ENCODE data around the gene SORCS3.

GRCh38 chr10:104873161-104873560 is 232.1 kb downstream of the SORCS3 start:
- TF ChIP-seq, protein P1, sequence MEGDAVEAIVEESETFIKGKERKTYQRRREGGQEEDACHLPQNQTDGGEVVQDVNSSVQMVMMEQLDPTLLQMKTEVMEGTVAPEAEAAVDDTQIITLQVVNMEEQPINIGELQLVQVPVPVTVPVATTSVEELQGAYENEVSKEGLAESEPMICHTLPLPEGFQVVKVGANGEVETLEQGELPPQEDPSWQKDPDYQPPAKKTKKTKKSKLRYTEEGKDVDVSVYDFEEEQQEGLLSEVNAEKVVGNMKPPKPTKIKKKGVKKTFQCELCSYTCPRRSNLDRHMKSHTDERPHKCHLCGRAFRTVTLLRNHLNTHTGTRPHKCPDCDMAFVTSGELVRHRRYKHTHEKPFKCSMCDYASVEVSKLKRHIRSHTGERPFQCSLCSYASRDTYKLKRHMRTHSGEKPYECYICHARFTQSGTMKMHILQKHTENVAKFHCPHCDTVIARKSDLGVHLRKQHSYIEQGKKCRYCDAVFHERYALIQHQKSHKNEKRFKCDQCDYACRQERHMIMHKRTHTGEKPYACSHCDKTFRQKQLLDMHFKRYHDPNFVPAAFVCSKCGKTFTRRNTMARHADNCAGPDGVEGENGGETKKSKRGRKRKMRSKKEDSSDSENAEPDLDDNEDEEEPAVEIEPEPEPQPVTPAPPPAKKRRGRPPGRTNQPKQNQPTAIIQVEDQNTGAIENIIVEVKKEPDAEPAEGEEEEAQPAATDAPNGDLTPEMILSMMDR (IDR thresholded peaks at IDR 0.05; ENCODE audit: insufficient read depth, low read depth, low read length): no peak
- TF ChIP-seq EZH2 (IDR thresholded peaks at IDR 0.05; ENCODE audit: insufficient read depth, low read length): no peak
